ENCODE measurements around the gene RPL10A.

DNA sequence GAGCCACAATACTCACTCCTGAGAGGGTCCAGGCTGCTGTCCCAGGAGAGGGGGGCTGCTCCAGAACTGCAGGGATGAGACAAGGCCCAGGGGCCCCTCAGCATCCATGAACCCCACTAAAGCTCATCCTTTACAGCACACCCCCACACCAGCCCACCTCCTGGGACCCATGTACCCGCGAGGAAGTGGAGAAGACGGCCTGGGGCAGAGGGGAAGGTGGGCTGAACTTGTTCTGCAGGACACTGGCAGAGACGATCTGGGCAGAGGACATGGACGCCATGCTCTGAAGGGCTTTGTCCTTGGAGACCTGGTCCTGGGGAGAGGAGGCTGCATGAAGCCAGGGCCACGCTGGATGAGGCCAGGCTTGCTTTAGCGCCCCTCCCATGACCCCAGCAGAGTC lies 10.1 kb downstream of the RPL10A start:
- TF ChIP-seq, protein P1, sequence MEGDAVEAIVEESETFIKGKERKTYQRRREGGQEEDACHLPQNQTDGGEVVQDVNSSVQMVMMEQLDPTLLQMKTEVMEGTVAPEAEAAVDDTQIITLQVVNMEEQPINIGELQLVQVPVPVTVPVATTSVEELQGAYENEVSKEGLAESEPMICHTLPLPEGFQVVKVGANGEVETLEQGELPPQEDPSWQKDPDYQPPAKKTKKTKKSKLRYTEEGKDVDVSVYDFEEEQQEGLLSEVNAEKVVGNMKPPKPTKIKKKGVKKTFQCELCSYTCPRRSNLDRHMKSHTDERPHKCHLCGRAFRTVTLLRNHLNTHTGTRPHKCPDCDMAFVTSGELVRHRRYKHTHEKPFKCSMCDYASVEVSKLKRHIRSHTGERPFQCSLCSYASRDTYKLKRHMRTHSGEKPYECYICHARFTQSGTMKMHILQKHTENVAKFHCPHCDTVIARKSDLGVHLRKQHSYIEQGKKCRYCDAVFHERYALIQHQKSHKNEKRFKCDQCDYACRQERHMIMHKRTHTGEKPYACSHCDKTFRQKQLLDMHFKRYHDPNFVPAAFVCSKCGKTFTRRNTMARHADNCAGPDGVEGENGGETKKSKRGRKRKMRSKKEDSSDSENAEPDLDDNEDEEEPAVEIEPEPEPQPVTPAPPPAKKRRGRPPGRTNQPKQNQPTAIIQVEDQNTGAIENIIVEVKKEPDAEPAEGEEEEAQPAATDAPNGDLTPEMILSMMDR (IDR thresholded peaks at IDR 0.05 in 8 of 11, conservative IDR thresholded peaks at IDR 0.05 in 3 of 11): no peak
- no peak for TF ChIP-seq POLR2A (IDR thresholded peaks at IDR 0.05)
- no peak for TF ChIP-seq POLR2AphosphoS5 (IDR thresholded peaks at IDR 0.05)

Data from spleen (tissue), 7 donors.